ENCODE measurements around the gene FARS2.

The FARS2 gene

DNA sequence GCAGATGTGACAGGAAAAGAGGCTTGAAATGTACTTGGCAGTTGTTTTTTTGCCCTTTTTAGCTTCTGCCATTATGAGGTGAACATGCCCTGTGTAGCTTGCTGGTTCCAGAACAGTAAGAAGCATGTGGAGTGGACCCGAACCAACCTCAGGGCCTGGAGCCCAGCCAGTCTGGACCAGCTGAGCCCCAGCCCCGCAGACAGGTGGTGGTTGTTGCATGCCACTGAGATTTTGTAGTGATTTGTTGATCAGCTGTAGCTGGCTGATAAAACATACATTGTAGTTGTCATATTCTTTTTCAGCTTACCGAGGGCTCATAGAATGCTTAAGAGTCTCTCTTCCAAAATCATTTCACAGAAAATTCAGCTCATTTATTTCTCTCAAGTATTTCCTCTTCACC lies 182.2 kb downstream of the FARS2 start:
- Histone ChIP-seq H3K4me3 (ENCODE audit: low read depth, low read length) (no peak overlapping the region), H3K9me3 (ENCODE audit: control insufficient read depth, insufficient read depth, low read length) (no peaks in the 10 kb centered on the region), H3K9ac (ENCODE audit: low read depth, low read length) (no peak overlapping the region), H3K36me3 (ENCODE audit: control insufficient read depth, insufficient read depth, low read length) (no peaks in the 10 kb centered on the region), H3K27me3 (ENCODE audit: control insufficient read depth, insufficient read depth, low read length) (no peaks in the 10 kb centered on the region), H3K4me1 (ENCODE audit: control insufficient read depth, insufficient read depth, low read length) (peaks cover 12% of the 10 kb centered on the region)

DNA sequence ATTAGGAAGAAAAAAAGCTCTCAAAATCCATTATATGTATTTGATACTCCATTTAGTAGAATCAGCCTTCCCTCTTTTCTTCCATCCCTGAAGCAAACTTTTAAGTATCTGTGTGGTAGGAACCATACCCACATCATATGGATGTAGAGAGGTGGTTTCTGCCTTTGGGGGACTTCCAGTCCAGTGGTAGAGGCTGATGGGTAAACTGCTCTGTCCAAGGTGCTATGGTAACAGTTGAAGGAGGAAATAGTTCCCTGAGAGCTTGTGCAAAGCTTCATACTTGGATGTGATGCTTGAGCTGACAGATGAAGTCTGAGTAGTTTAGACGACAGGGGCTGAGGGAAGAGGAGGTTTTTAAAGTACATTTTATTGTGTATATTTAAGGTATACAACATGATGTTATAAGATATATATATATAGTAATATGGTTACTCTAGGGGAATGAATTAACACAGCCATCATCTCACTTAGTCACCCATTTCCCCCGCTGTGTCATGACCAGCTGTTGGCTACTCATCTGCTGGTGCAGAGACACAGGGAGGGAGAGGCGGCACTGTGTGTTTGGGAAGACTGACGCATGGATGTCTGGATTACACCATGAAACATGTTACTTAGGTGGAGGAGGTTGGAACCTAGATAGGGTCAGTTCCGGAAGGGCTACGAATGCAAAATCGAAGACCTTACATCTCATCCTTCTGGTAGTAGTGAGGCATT lies 185.2 kb downstream of the FARS2 start:
- no peaks in the 10 kb centered on the region for H3K36me3 ChIP-seq (ENCODE audit: control insufficient read depth, insufficient read depth, low read length)
- H3K9me3 ChIP-seq (ENCODE audit: control insufficient read depth, insufficient read depth, low read length), result no peaks in the 10 kb centered on the region
- no peaks in the 10 kb centered on the region for H3K27me3 ChIP-seq (ENCODE audit: control insufficient read depth, insufficient read depth, low read length)
- no peak overlapping the region for H3K4me3 ChIP-seq (ENCODE audit: low read depth, low read length)
- no peak overlapping the region for H3K9ac ChIP-seq (ENCODE audit: low read depth, low read length)
- H3K4me1 ChIP-seq (ENCODE audit: control insufficient read depth, insufficient read depth, low read length), result no peaks in the 10 kb centered on the region

GRCh38 chr6:5447921-5448320 lies 186.6 kb downstream of the FARS2 start:
- Histone ChIP-seq H3K36me3 (ENCODE audit: control insufficient read depth, insufficient read depth, low read length) (no peaks in the 10 kb centered on the region), H3K9me3 (ENCODE audit: control insufficient read depth, insufficient read depth, low read length) (no peaks in the 10 kb centered on the region), H3K9ac (ENCODE audit: low read depth, low read length) (no peak overlapping the region), H3K4me3 (ENCODE audit: low read depth, low read length) (no peak overlapping the region), H3K27me3 (ENCODE audit: control insufficient read depth, insufficient read depth, low read length) (no peaks in the 10 kb centered on the region), H3K4me1 (ENCODE audit: control insufficient read depth, insufficient read depth, low read length) (no peaks in the 10 kb centered on the region)

DNA sequence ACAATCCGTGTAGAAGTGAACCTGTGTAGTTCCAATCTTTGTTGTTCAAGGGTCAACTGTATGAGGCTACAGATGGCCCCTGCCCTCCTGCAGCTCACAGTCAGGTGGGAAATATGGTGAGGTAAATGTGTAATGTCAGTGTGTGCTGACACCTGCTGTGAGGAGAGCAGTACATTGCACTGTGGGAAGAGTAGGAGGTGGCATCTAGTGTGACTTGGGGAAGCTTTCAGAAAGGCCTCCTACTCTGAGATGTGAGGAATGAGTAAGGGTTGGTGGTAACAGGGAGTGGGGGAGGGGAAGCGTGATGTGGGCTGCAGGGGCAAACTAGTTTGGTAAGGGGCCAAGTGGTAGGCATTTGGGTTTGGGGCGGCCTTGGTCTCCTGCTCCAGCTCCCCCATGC lies 188.8 kb downstream of the FARS2 start:
- Histone ChIP-seq H3K9ac (ENCODE audit: low read depth, low read length) (no peak overlapping the region), H3K27me3 (ENCODE audit: control insufficient read depth, insufficient read depth, low read length) (no peaks in the 10 kb centered on the region), H3K4me1 (ENCODE audit: control insufficient read depth, insufficient read depth, low read length) (no peaks in the 10 kb centered on the region), H3K36me3 (ENCODE audit: control insufficient read depth, insufficient read depth, low read length) (no peaks in the 10 kb centered on the region), H3K9me3 (ENCODE audit: control insufficient read depth, insufficient read depth, low read length) (no peaks in the 10 kb centered on the region), H3K4me3 (ENCODE audit: low read depth, low read length) (no peak overlapping the region)

- Histone ChIP-seq H3K4me3 (ENCODE audit: low read depth, low read length) (no peak overlapping the region), H3K9ac (ENCODE audit: low read depth, low read length) (no peak overlapping the region), H3K27me3 (ENCODE audit: control insufficient read depth, insufficient read depth, low read length) (no peaks in the 10 kb centered on the region), H3K9me3 (ENCODE audit: control insufficient read depth, insufficient read depth, low read length) (no peaks in the 10 kb centered on the region), H3K4me1 (ENCODE audit: control insufficient read depth, insufficient read depth, low read length) (peaks cover 4% of the 10 kb centered on the region), H3K36me3 (ENCODE audit: control insufficient read depth, insufficient read depth, low read length) (no peaks in the 10 kb centered on the region)
Observed at GRCh38 chr6:5453546-5453945, 192.2 kb downstream of the FARS2 start.

DNA sequence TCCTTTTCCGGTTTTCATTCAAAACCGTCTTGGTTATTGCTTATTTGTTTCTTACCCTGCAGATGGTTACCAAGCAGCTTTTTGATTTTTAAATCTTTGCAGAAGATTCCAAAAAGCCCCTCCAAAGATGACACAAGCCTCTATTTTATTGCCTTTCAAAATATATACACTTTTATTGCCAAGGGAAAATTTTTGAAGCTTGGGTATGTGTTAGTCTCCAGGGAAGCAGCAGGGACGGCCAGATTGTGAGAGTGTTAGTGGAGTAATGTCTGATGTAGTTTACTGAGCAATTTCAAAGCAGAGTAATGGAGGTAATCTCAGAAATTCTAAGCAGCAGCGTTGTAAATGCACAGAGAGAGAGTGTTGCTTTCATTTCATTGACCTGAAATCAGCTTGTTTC lies 193.8 kb downstream of the FARS2 start:
- no peaks in the 10 kb centered on the region for H3K9me3 ChIP-seq (ENCODE audit: control insufficient read depth, insufficient read depth, low read length)
- H3K9ac ChIP-seq (ENCODE audit: low read depth, low read length), result no peak overlapping the region
- H3K27me3 ChIP-seq (ENCODE audit: control insufficient read depth, insufficient read depth, low read length), result no peaks in the 10 kb centered on the region
- H3K4me1 ChIP-seq (ENCODE audit: control insufficient read depth, insufficient read depth, low read length), result peaks cover 4% of the 10 kb centered on the region
- H3K4me3 ChIP-seq (ENCODE audit: low read depth, low read length), result no peak overlapping the region
- no peaks in the 10 kb centered on the region for H3K36me3 ChIP-seq (ENCODE audit: control insufficient read depth, insufficient read depth, low read length)

- H3K4me1 ChIP-seq (ENCODE audit: control insufficient read depth, insufficient read depth, low read length), result peaks cover 4% of the 10 kb centered on the region
- H3K27me3 ChIP-seq (ENCODE audit: control insufficient read depth, insufficient read depth, low read length), result no peaks in the 10 kb centered on the region
- H3K4me3 ChIP-seq (ENCODE audit: low read depth, low read length), result no peak overlapping the region
- no peaks in the 10 kb centered on the region for H3K9me3 ChIP-seq (ENCODE audit: control insufficient read depth, insufficient read depth, low read length)
- no peaks in the 10 kb centered on the region for H3K36me3 ChIP-seq (ENCODE audit: control insufficient read depth, insufficient read depth, low read length)
- H3K9ac ChIP-seq (ENCODE audit: low read depth, low read length), result no peak overlapping the region
Observed at GRCh38 chr6:5457041-5457440, 195.7 kb downstream of the FARS2 start.

- Histone ChIP-seq H3K9me3 (ENCODE audit: control insufficient read depth, insufficient read depth, low read length) (no peaks in the 10 kb centered on the region), H3K4me3 (ENCODE audit: low read depth, low read length) (no peak overlapping the region), H3K9ac (ENCODE audit: low read depth, low read length) (no peak overlapping the region), H3K36me3 (ENCODE audit: control insufficient read depth, insufficient read depth, low read length) (no peaks in the 10 kb centered on the region), H3K4me1 (ENCODE audit: control insufficient read depth, insufficient read depth, low read length) (peaks cover 4% of the 10 kb centered on the region), H3K27me3 (ENCODE audit: control insufficient read depth, insufficient read depth, low read length) (no peaks in the 10 kb centered on the region)
Observed at GRCh38 chr6:5457983-5458683, 196.8 kb downstream of the FARS2 start.

DNA sequence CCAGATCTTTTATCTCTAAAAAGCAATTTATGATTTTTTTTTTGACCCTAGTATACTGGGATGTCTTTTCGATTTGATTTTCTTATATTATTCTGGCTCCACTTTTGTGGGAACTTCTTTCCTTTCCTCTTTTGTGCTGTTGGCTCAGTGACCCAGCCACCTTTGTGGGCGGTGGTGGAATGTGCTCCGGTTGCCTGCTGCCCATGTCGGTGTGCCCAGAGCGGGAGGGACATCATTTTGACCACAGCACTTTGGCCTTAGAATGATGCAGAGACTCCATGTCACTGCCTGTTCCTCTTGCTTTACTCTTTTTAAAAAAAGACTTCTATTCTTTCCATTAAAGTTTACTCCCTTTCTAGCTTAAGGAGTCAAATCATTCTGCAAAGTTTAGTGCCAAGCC lies 198.0 kb downstream of the FARS2 start:
- no peak overlapping the region for H3K4me3 ChIP-seq (ENCODE audit: low read depth, low read length)
- H3K9me3 ChIP-seq (ENCODE audit: control insufficient read depth, insufficient read depth, low read length), result no peaks in the 10 kb centered on the region
- no peaks in the 10 kb centered on the region for H3K36me3 ChIP-seq (ENCODE audit: control insufficient read depth, insufficient read depth, low read length)
- H3K27me3 ChIP-seq (ENCODE audit: control insufficient read depth, insufficient read depth, low read length), result no peaks in the 10 kb centered on the region
- H3K4me1 ChIP-seq (ENCODE audit: control insufficient read depth, insufficient read depth, low read length), result peaks cover 4% of the 10 kb centered on the region
- no peak overlapping the region for H3K9ac ChIP-seq (ENCODE audit: low read depth, low read length)

DNA sequence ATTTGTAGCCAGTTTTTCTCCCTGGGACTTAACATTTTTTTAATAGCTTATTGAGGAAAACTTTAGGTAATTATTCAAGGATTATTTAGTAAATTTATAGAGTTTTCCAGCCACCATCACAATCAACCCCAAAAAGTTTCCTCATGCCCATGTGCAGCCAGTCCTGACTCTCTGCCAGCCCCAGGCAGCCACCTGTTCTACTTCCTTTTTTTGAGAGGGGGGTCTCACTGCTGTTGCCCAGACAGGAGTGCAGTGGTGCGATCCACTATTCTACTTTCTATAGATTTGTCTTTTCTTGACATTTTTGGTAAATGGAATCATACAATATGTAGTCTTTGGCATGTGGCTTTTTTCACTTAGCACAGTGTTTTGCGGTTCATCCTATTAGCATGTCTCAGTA lies 200.1 kb downstream of the FARS2 start:
- Histone ChIP-seq H3K9ac (ENCODE audit: low read depth, low read length) (no peak overlapping the region), H3K9me3 (ENCODE audit: control insufficient read depth, insufficient read depth, low read length) (no peaks in the 10 kb centered on the region), H3K4me1 (ENCODE audit: control insufficient read depth, insufficient read depth, low read length) (peaks cover 4% of the 10 kb centered on the region), H3K4me3 (ENCODE audit: low read depth, low read length) (no peak overlapping the region), H3K27me3 (ENCODE audit: control insufficient read depth, insufficient read depth, low read length) (no peaks in the 10 kb centered on the region), H3K36me3 (ENCODE audit: control insufficient read depth, insufficient read depth, low read length) (no peaks in the 10 kb centered on the region)

GRCh38 chr6:5462856-5463255 lies 201.5 kb downstream of the FARS2 start:
- H3K9me3 ChIP-seq (ENCODE audit: control insufficient read depth, insufficient read depth, low read length), result no peaks in the 10 kb centered on the region
- H3K4me1 ChIP-seq (ENCODE audit: control insufficient read depth, insufficient read depth, low read length), result no peaks in the 10 kb centered on the region
- H3K27me3 ChIP-seq (ENCODE audit: control insufficient read depth, insufficient read depth, low read length), result no peaks in the 10 kb centered on the region
- no peak overlapping the region for H3K4me3 ChIP-seq (ENCODE audit: low read depth, low read length)
- no peaks in the 10 kb centered on the region for H3K36me3 ChIP-seq (ENCODE audit: control insufficient read depth, insufficient read depth, low read length)
- H3K9ac ChIP-seq (ENCODE audit: low read depth, low read length), result no peak overlapping the region

GRCh38 chr6:5463690-5464089 lies 202.4 kb downstream of the FARS2 start:
- Histone ChIP-seq H3K9ac (ENCODE audit: low read depth, low read length) (no peak overlapping the region), H3K36me3 (ENCODE audit: control insufficient read depth, insufficient read depth, low read length) (no peaks in the 10 kb centered on the region), H3K4me3 (ENCODE audit: low read depth, low read length) (no peak overlapping the region), H3K27me3 (ENCODE audit: control insufficient read depth, insufficient read depth, low read length) (no peaks in the 10 kb centered on the region), H3K9me3 (ENCODE audit: control insufficient read depth, insufficient read depth, low read length) (no peaks in the 10 kb centered on the region), H3K4me1 (ENCODE audit: control insufficient read depth, insufficient read depth, low read length) (no peaks in the 10 kb centered on the region)
